SKM-1 treated with dmso at 0.1 percent for 144 hours (cell line): ENCODE results near the gene TRAPPC10.

Experiments
- DNase-seq: peaks from one replicate; lab custom pipeline; 2025; ENCODE audit not compliant: unreplicated experiment; lab: John Stamatoyannopoulos, UW

Gene TRAPPC10

DNA sequence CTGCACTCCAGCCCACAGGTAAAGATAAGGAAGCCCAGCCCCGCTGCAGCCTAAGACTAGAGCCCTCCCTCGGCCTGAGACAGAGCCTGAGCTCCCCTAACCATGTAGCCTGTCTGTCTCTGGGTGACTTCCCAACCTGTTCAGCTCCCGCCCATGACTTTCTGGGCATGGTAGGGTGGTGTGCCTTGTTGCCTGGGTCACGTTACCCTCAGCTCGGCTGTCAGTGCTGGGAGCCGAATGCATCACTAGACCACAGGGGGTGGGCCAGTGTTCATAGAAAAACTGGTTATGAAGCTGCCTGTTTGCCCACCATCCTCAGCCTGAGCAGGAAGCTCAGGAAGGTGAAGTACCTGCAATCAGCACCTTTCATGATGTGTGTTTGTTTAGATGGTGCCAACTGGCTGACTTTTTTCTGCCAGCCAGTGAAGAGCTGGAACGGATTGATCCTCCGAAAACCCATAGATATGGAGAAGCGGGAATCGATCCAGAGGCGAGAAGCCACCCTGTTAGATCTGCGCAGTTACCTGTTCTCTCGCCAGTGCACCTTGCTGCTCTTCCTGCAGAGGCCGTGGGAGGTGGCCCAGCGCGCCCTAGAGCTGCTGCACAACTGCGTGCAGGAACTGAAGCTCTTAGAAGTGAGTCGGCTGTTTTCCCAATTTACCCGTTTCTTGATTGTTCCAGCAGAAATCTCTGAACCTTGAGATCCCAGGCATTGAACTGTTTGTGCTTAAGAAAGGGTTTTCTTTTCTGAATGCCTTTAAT, 51.2 kb downstream of the TRAPPC10 start:
- no peak for DNase-seq

GRCh38 chr21:44064852-44065403, 52.8 kb downstream of the TRAPPC10 start:
- DNase-seq = no peak

- peak; percentile 25 for DNase-seq
Observed at GRCh38 chr21:44065428-44065827, 53.3 kb downstream of the TRAPPC10 start.

DNA sequence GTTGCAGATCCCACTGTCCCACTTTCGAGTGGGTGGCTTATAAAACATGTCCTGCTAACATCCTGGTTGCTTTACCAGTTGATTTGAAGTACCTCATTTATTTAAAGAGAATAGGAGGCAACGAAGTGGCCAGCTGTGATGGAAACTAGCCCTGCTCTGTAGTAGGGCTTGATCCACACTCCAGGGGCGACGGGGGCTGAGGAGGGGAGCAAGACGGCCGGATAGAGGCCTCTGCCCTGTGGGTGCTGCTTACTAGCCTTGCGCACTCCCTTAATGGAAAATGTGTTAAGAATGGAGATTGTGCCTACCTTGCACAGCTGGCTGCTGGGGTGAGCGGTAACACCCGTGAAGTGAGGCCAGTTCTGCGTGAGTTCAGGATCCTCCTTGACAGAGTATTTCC, 54.0 kb downstream of the TRAPPC10 start:
- no peak for DNase-seq

DNA sequence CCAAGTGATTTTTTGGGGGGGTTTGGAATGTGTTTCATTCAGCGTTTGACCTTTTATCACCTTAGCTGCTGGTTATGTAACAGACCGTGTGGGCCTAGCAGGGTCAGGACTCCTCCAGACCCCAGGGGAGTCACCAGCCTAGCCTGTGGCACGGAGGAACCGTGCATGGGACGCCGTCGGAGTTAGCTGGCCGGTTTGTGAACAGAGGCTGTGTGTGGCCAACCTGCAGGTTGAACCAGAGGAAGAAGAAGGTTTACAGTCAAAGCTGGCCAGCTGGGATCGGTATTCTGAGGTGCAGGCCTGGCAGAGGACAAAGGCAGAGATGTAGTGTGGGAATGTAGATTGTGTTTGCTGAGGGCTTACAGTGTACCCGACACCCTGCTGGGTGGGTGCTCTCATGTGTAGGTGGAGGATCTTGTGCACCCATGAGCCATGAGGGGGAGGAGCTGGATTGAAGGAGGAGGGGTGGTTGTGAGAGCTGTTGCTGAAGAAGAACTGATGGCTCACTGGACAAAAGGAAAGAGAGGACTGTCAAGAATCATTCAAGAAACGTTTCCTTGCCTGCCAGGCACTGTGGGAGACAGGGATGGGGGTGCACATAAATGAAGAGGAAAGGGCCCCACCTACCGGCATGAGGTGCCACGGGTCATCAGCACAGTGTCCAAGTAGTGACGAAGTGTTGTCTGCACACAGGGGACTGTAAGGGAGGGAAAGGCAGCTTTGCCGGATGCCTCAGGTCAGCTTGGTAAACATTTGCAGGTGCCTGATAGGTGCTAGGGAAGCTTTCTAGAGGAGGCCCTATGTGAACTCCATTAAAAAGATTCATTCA, 55.1 kb downstream of the TRAPPC10 start:
- no peak for DNase-seq

DNA sequence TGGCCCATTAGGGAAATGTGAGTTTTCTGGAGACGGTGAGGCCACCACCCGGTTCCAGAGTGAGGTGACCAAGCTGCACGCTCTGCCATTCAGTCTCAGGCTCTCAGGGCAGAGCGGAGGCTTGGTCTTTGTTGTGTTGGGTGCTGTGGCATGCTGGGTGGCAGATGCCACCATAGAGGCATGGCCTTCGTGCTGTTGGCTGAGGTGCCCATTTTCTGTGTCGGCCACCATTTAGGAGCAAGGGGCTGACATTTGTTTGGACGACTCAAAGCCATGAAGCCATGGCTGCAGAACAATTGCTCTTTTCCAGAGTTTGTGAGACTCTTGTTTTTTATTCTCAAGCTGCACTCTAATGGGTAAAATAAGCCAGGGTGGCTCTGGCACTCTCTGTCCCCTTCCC, 58.3 kb downstream of the TRAPPC10 start:
- DNase-seq = no peak

- no peak for DNase-seq
Observed at GRCh38 chr21:44071359-44072104, 59.4 kb downstream of the TRAPPC10 start.

- DNase-seq = no peak
Observed at GRCh38 chr21:44072111-44072510, 60.0 kb downstream of the TRAPPC10 start.

- no peak for DNase-seq
Observed at GRCh38 chr21:44074315-44074958, 62.3 kb downstream of the TRAPPC10 start.

DNA sequence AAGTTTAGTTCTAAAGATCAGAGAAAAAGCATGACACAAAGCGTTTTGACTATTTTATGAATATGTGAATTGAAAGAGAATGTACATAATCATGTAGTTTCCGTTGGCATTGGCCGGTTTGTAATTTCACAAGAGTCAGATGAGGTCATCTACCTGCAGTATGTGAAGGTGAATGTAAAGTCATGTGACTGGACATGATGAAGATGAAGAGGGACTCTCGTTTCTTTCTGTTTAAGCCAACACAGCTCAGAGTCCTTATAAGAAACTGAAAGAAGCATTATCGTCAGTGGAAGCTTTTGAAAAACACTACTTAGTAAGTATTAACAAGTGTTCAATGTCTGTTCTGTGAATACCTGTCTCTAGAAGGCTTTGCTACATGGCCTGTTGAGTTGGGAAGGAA, 64.2 kb downstream of the TRAPPC10 start:
- DNase-seq = no peak

GRCh38 chr21:44078411-44078981, 66.4 kb downstream of the TRAPPC10 start:
- DNase-seq = no peak

GRCh38 chr21:44079446-44079845, 67.3 kb downstream of the TRAPPC10 start:
- no peak for DNase-seq

DNA sequence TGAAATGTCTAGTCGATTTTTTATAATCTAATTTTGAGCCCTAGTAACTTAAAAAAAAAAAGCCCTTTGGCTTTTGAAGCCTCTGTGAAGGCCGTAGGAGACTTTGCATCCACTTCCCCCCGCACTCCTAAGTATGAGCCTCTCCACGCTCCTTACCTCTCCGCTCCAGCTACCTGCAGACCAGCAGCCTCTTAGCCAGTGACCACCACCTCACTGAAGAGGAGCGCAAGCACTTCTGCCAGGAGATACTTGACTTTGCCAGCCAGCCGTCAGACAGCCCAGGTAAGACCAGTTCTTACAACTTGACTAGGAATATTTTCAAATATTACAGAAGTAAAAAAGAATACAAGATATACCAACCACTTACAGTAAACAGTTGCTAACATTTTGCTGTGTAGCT, 67.7 kb downstream of the TRAPPC10 start:
- no peak for DNase-seq

DNA sequence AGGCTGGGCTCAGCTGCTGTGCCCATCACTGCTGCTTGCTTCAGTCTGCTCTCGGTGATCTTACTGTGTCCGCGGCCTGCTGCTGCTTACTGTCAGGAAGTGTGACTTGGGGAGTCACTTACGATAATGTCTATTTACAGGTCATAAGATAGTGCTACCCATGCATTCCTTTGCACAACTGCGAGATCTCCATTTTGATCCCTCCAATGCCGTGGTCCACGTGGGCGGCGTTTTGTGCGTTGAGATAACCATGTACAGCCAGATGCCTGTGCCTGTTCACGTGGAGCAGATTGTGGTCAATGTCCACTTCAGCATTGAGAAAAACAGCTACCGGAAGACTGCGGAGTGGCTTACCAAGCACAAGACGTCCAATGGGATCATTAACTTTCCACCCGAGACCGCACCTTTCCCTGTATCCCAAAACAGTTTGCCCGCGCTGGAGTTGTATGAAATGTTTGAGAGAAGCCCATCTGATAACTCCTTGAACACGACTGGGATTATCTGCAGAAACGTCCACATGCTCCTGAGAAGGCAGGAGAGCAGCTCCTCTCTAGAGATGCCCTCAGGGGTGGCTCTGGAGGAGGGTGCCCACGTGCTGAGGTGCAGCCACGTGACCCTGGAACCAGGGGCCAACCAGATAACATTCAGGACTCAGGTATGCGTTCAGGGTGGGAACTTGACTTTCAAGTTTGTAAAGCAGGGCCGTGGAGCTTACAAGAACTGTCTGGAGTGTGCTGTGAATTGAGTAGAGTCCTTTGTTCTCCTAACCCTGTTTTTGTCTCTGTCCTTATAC, 70.7 kb downstream of the TRAPPC10 start:
- no peak for DNase-seq

DNA sequence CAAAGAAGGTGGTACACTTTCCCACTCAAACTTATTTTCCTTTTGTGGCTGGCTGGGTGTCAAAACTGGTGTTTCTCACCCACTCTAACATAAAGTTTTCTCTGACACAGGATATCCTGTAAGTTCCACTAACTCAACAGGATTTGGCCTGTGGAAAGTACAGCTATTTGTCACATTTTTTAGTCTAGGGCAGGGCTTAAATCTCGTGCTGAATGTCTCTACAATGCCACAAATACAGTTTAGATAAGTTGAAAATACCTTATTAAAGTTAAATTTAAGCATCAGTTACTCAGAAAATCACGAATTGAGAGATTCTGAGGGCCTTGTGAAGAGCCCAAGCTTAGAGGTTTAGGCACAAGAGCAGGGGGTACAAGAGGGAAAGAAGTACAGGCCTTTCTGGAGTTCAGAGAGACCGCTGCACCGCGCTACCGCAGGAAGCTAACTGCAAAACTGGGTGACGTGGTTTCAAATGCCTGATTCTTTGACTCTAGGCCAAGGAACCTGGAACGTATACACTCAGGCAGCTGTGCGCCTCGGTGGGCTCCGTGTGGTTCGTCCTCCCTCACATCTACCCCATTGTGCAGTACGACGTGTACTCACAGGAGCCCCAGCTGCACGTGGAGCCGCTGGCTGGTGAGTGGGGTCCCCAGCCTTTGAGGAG, 71.7 kb downstream of the TRAPPC10 start:
- no peak for DNase-seq

GRCh38 chr21:44084496-44085241, 72.6 kb downstream of the TRAPPC10 start:
- no peak for DNase-seq

DNA sequence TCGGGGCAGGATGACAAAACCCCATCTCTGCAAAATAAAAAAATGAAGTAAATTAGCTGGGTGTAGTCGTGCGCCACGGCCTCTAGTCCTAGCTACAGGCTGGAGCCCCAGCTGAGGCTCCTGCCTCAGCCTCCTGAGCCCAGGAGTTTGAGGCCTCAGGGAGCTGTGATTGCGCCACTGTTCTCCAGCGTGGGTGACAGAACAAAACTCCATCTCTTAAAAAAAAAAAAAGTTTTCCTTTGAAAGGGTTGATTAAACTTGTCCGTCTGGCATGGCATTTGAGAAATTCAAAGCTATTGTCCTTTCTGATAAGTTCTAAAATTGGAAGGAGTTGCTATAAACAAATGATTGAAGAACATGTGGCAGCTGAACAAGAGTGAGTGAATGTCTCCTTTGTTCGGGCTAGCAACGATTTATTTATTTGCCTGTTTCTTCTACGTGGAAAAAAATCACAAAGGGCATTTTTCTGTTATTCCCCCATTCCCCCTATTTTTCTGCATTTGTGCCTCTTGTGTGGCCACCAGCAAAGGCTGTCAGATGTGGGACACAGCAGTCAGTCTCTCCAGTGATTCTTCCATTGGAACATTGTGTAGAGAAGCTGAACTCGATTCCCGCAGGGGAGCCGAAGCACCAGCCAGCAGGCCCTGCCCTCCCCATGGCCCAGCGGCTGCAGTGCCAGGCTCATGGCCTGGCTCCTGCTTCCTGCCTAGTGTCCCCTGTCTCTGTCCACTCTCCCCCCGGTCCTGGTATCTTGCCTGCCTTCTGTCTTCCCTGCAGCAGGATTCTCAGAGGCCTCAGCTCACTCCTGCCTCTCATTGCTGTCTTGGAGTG, 73.6 kb downstream of the TRAPPC10 start:
- no peak for DNase-seq
